Caco-2 (cell line): Measurements from ENCODE around the gene PLPP3. TPM values are rescaled to one million over a fixed set of nuclear protein-coding genes. Genes with fewer than 3 reads are reported as not detected.
A peak's percentile ranks its signal among the peaks of the same experiment; 100 is the strongest.

Source experiments
- BruUV-seq: library from RNA; stranded (reverse); fragments of 400-500 nt; replicated peaks from 2 replicates; lab custom pipeline; 2021; lab: Mats Ljungman, UMichigan
- CTCF ChIA-PET: fragments of 300-600 bp; sonication (Branson Sonifier 250); formaldehyde crosslinking; loops from one replicate; lab custom pipeline; 2022; ENCODE audit warnings: antibody characterized with exemption; lab: Charles Lee
- POLR2A ChIA-PET: fragments of 300-600 bp; sonication (Branson Sonifier 250); formaldehyde crosslinking; loops from one replicate; lab custom pipeline; 2022; ENCODE audit warnings: antibody characterized with exemption; lab: Charles Lee
- DNase-seq, 2 experiments: peaks; one replicate each; pipeline versions ENCODE4 v3.0.0 to v3.0.0-alpha.2; 2020 to 2022
- H3K27me3 ChIP-seq: replicated peaks from 2 replicates; pipeline ENCODE4 v1.6.0; 2011; ENCODE audit warnings: low read length; ENCODE audit not compliant: control insufficient read depth, insufficient read depth
- H3K36me3 ChIP-seq: 2 replicates; pipeline ENCODE4 v1.5.1; 2011; ENCODE audit warnings: low read length; ENCODE audit not compliant: control insufficient read depth, insufficient read depth
- H3K4me1 ChIP-seq: fragments of 250-450 bp; sonication (Bioruptor Pico); 2 replicates; pipeline ENCODE4 v1.5.1; 2020; ENCODE audit warnings: mild to moderate bottlenecking
- H3K4me3 ChIP-seq: 2 replicates; pipeline ENCODE4 v1.5.1; 2011; ENCODE audit warnings: low read depth, mild to moderate bottlenecking, control low read depth, low read length
- H3K9me3 ChIP-seq: fragments of 250-450 bp; sonication (Bioruptor Pico); 2 replicates; pipeline ENCODE4 v1.5.1; 2020; ENCODE audit warnings: mild to moderate bottlenecking, moderate library complexity
- H3K27ac Mint-ChIP-seq: one replicate; pipeline ENCODE4 v1.8.0; 2022; ENCODE audit warnings: mixed read lengths; ENCODE audit not compliant: unreplicated experiment
- H3K27me3 Mint-ChIP-seq: one replicate; pipeline ENCODE4 v1.8.0; 2022; ENCODE audit warnings: mixed read lengths; ENCODE audit not compliant: insufficient read depth, unreplicated experiment
- H3K36me3 Mint-ChIP-seq: one replicate; pipeline ENCODE4 v1.8.0; 2022; ENCODE audit warnings: mild to moderate bottlenecking, mixed read lengths; ENCODE audit not compliant: insufficient read depth, unreplicated experiment
- H3K4me1 Mint-ChIP-seq: one replicate; pipeline ENCODE4 v1.8.0; 2022; ENCODE audit warnings: low read depth, mixed read lengths; ENCODE audit not compliant: unreplicated experiment
- H3K4me3 Mint-ChIP-seq: one replicate; pipeline ENCODE4 v1.8.0; 2022; ENCODE audit warnings: mild to moderate bottlenecking, moderate library complexity, mixed read lengths; ENCODE audit not compliant: unreplicated experiment
- H3K9me3 Mint-ChIP-seq: one replicate; pipeline ENCODE4 v1.8.0; 2022; ENCODE audit warnings: mixed read lengths; ENCODE audit not compliant: unreplicated experiment
- CTCF ChIP-seq, 2 experiments: fragments of 200-600 bp in 1 of 2; IDR thresholded peaks; 1 replicate in 1 of 2; 2 replicates in 1 of 2; pipeline versions ENCODE4 v1.5.1 to v1.8.0; 2011 to 2022; ENCODE audit warnings: antibody characterized with exemption in 1 of 2, control low read depth in 1 of 2, inconsistent platforms in 1 of 2, low read depth in 1 of 2, low read length in 1 of 2, mild to moderate bottlenecking in 1 of 2, moderate library complexity in 1 of 2; ENCODE audit not compliant: insufficient read depth in 1 of 2, severe bottlenecking in 1 of 2, unreplicated experiment in 1 of 2
- intact Hi-C: fragments of 100-400 bp; cut with micrococcal nuclease; formaldehyde crosslinking; loops from one replicate; pipeline ENCODE4 v1.10.0; 2022; ENCODE audit not compliant: unreplicated experiment
- total RNA-seq: library from RNA; stranded (reverse); gene quantifications from 2 replicates; pipeline ENCODE4 v1.2.3, GENCODE V29; 2022

PLPP3 gene
- total RNA-seq, 1 experiment from 2014 or later, result 41.0 TPM

- DNase-seq, result no peak
- Mint-ChIP-seq H3K4me1 (peaks cover 46% of the 10 kb centered on the region), H3K36me3 (peaks cover 82% of the 10 kb centered on the region), H3K4me3 (peak overlapping the region; percentile 42), H3K9me3 (no peaks in the 10 kb centered on the region), H3K27ac (peak overlapping the region; percentile 92), H3K27me3 (no peaks in the 10 kb centered on the region)
- peaks cover 39% of the 10 kb centered on the region for H3K4me1 ChIP-seq
- no peaks in the 10 kb centered on the region for H3K9me3 ChIP-seq
- ChIA-PET CTCF (interaction anchor here (0.7 kb wide), 1 partner anchor 15 kb away, joined by 3 read pairs; no protein-coding TSS in a partner anchor), POLR2A (interaction anchor here (0.7 to 1.7 kb wide), 4 partner anchors 9 to 83 kb away, joined by 3 to 8 read pairs (median 4); no protein-coding TSS in a partner anchor)
- TF ChIP-seq CTCF (IDR thresholded peaks at IDR 0.05; ENCODE audit: insufficient read depth in 1 of 2, low read depth in 1 of 2, low read length in 1 of 2, severe bottlenecking in 1 of 2, unreplicated experiment in 1 of 2), result no peak
- no peak overlapping the region for H3K4me3 ChIP-seq
- H3K36me3 ChIP-seq, result no peaks in the 10 kb centered on the region
- H3K27me3 ChIP-seq, result no peaks in the 10 kb centered on the region
- intact Hi-C loops, result loop anchor here (1.0 to 5.0 kb wide), 8 partner anchors 14 to 258 kb away; partner anchors contain the start of gene PLPP3
- no TSS peak for BruUV-seq
These were observed 85.5 kb downstream of the PLPP3 start for GRCh38 chr1:56493826-56494225.

DNA sequence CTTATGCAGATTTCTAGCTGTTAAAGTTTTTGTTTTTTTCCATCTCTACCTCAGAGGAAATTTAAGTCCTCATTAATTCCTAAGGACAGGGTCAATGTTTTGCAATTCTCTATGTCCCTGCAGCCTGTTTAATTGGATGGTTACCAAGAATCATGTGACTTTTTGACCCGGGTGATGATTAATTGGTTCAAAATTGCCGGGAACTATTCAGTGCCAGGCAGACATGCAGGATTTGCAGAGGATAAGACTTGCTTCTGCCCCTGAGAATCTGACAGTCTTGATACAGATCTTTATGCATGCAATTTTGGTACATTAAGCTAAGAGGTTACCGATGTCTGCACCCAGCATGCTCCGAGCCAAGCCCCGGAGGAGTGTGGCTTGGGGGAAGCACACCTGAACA lies 87.9 kb downstream of the PLPP3 start:
- TF ChIP-seq CTCF (IDR thresholded peaks at IDR 0.05; ENCODE audit: insufficient read depth in 1 of 2, low read depth in 1 of 2, low read length in 1 of 2, severe bottlenecking in 1 of 2, unreplicated experiment in 1 of 2), result no peak
- CTCF ChIA-PET, result no interaction called here
- POLR2A ChIA-PET, result no interaction called here
- intact Hi-C loops, result loop anchor here (5.0 kb wide), 2 partner anchors 74 to 86 kb away; partner anchors contain the start of gene PLPP3
- no peaks in the 10 kb centered on the region for H3K27me3 Mint-ChIP-seq
- H3K4me3 Mint-ChIP-seq, result no peak overlapping the region
- peaks cover 43% of the 10 kb centered on the region for H3K4me1 Mint-ChIP-seq
- Histone ChIP-seq H3K9me3 (no peaks in the 10 kb centered on the region), H3K4me1 (peaks cover 36% of the 10 kb centered on the region), H3K4me3 (no peak overlapping the region), H3K27me3 (no peaks in the 10 kb centered on the region), H3K36me3 (no peaks in the 10 kb centered on the region)
- DNase-seq, result no peak
- peak overlapping the region; percentile 48 for H3K27ac Mint-ChIP-seq
- no TSS peak for BruUV-seq
- no peaks in the 10 kb centered on the region for H3K9me3 Mint-ChIP-seq
- peaks cover 73% of the 10 kb centered on the region for H3K36me3 Mint-ChIP-seq

DNA sequence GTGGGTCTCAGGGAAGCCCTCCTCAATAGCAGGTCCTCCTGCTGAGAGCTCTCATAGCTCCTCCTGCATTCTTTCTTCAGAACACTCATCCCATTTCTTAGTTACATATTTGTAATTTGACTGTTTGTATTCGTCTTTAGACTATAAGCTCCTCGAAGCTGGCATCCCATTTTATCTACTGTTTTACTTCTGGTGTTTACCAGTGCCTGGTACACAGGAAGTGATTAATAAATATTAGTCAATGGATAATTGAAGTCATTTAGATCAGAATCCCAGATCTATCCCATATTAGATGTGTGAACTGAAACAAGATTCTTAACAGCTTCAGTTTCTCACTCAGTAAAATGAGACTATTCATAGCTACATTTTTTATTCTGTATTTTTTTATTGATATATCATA lies 88.7 kb downstream of the PLPP3 start:
- Histone ChIP-seq H3K9me3 (no peaks in the 10 kb centered on the region), H3K4me3 (no peak overlapping the region), H3K27me3 (no peaks in the 10 kb centered on the region), H3K36me3 (no peaks in the 10 kb centered on the region), H3K4me1 (peaks cover 28% of the 10 kb centered on the region)
- DNase-seq, result no peak
- no peak for TF ChIP-seq CTCF (IDR thresholded peaks at IDR 0.05; ENCODE audit: insufficient read depth in 1 of 2, low read depth in 1 of 2, low read length in 1 of 2, severe bottlenecking in 1 of 2, unreplicated experiment in 1 of 2)
- intact Hi-C loops, result loop anchor here (5.0 kb wide), 2 partner anchors 73 to 87 kb away; partner anchors contain the start of gene PLPP3
- peaks cover 35% of the 10 kb centered on the region for H3K4me1 Mint-ChIP-seq
- H3K27ac Mint-ChIP-seq, result no peak overlapping the region
- no peak overlapping the region for H3K4me3 Mint-ChIP-seq
- H3K36me3 Mint-ChIP-seq, result peaks cover 65% of the 10 kb centered on the region
- no peaks in the 10 kb centered on the region for H3K27me3 Mint-ChIP-seq
- BruUV-seq, result no TSS peak
- CTCF ChIA-PET, result no interaction called here
- POLR2A ChIA-PET, result no interaction called here
- H3K9me3 Mint-ChIP-seq, result no peaks in the 10 kb centered on the region
